H1 (cell line): ENCODE results near the gene DPEP3. TPM values are rescaled to one million over a fixed set of nuclear protein-coding genes. Genes with fewer than 3 reads are reported as not detected.

Experiments
- CTCF ChIA-PET: fragments of 300-600 bp; sonication (Branson Sonifier 250); formaldehyde crosslinking; loops from one replicate; lab custom pipeline; 2021; ENCODE audit not compliant: partially characterized antibody; lab: Charles Lee
- POLR2A ChIA-PET: fragments of 300-600 bp; sonication (Branson Sonifier 250); formaldehyde crosslinking; loops from one replicate; lab custom pipeline; 2021; ENCODE audit warnings: inconsistent platforms; ENCODE audit not compliant: partially characterized antibody; lab: Charles Lee
- DNase-seq, 2 experiments: peaks; one replicate each; pipeline versions ENCODE4 v3.0.0 to v3.0.0-alpha.2; 2010 to 2022; ENCODE audit warnings: low spot score in 2 of 2, low read depth in 1 of 2, mixed read lengths in 1 of 2
- FAIRE-seq: peaks from 2 replicates; lab custom pipeline; 2011; peaks lifted over from hg19 to GRCh38; lab: Jason Lieb, UNC
- H2AFZ ChIP-seq: 2 replicates; pipeline ENCODE4 v1.8.1; 2012; ENCODE audit warnings: low read length, inconsistent platforms
- H2AK5ac ChIP-seq: 2 replicates; pipeline ENCODE4 v1.6.1; 2013; ENCODE audit warnings: low read depth, low read length
- H2BK120ac ChIP-seq: replicated peaks from 2 replicates; pipeline ENCODE3; 2013; ENCODE audit warnings: low read depth, low read length, inconsistent platforms
- H2BK12ac ChIP-seq: 2 replicates; pipeline ENCODE4 v1.6.1; 2013; ENCODE audit warnings: low read depth, low read length
- H2BK15ac ChIP-seq: 2 replicates; pipeline ENCODE4 v1.6.1; 2013; ENCODE audit warnings: low read length
- H2BK20ac ChIP-seq: 2 replicates; pipeline ENCODE4 v1.6.1; 2013; ENCODE audit warnings: low read length
- H2BK5ac ChIP-seq: 2 replicates; pipeline ENCODE4 v1.6.1; 2013; ENCODE audit warnings: low read depth, low read length
- H3K14ac ChIP-seq: 2 replicates; pipeline ENCODE4 v1.6.1; 2013; ENCODE audit warnings: inconsistent platforms; ENCODE audit not compliant: insufficient read length
- H3K18ac ChIP-seq: 2 replicates; pipeline ENCODE4 v1.6.1; 2013; ENCODE audit warnings: low read length; ENCODE audit errors: extremely low read depth
- H3K23ac ChIP-seq: 2 replicates; pipeline ENCODE4 v1.6.1; 2013; ENCODE audit warnings: inconsistent platforms; ENCODE audit not compliant: insufficient read length
- H3K23me2 ChIP-seq: 2 replicates; pipeline ENCODE4 v1.6.1; 2013; ENCODE audit warnings: low read depth, low read length
- H3K27ac ChIP-seq: 2 replicates; pipeline ENCODE4 v1.6.1; 2011; ENCODE audit warnings: low read depth, low read length, inconsistent platforms
- H3K27me3 ChIP-seq, 4 experiments: replicated peaks in 1 of 4; 1 replicate in 1 of 4; 2 replicates in 3 of 4; pipeline versions ENCODE4 v1.6.1 to v1.8.1; 2011 to 2013; ENCODE audit warnings: low read length in 3 of 4, mild to moderate bottlenecking in 3 of 4, inconsistent platforms in 2 of 4, mixed read lengths in 2 of 4, moderate library complexity in 1 of 4; ENCODE audit not compliant: control insufficient read depth in 3 of 4, insufficient read depth in 3 of 4; ENCODE audit errors: extremely low read depth in 1 of 4
- H3K36me3 ChIP-seq, 4 experiments: 2 replicates each; pipeline versions ENCODE4 v1.6.1 to v1.8.1; 2011 to 2013; ENCODE audit warnings: mild to moderate bottlenecking in 4 of 4, low read length in 3 of 4, moderate library complexity in 2 of 4, control low read depth in 1 of 4, inconsistent platforms in 1 of 4; ENCODE audit not compliant: insufficient read depth in 4 of 4, control insufficient read depth in 2 of 4
- H3K4ac ChIP-seq: replicated peaks from 2 replicates; pipeline ENCODE3; 2013; ENCODE audit warnings: low read length, low read depth, mixed read lengths, inconsistent platforms; ENCODE audit not compliant: insufficient read length
- H3K4me1 ChIP-seq, 4 experiments: replicated peaks in 1 of 4; 1 replicate in 1 of 4; 2 replicates in 3 of 4; pipeline versions ENCODE4 v1.6.1 to v1.8.1; 2011 to 2013; ENCODE audit warnings: low read length in 3 of 4, inconsistent platforms in 2 of 4, mixed read lengths in 1 of 4; ENCODE audit not compliant: insufficient read depth in 4 of 4, control insufficient read depth in 3 of 4
- H3K4me2 ChIP-seq, 2 experiments: 2 replicates each; pipeline versions ENCODE4 v1.6.1 to v1.8.1; 2011 to 2013; ENCODE audit warnings: low read depth in 2 of 2, low read length in 2 of 2, control low read depth in 1 of 2, inconsistent platforms in 1 of 2, mild to moderate bottlenecking in 1 of 2; ENCODE audit not compliant: insufficient read depth in 1 of 2
- H3K4me3 ChIP-seq, 4 experiments: fragments of 200-600, 300-600 bp in 1 of 4; sonication (generic), shearing (Covaris generic), sonication (Bioruptor Twin) in 1 of 4; 2 replicates each; pipeline versions ENCODE4 v1.5.1 to v1.8.1; 2011 to 2016; ENCODE audit warnings: low read length in 4 of 4, low read depth in 3 of 4, control low read depth in 2 of 4, inconsistent platforms in 2 of 4, mild to moderate bottlenecking in 2 of 4, mixed read lengths in 1 of 4, moderate library complexity in 1 of 4; ENCODE audit not compliant: insufficient read depth in 2 of 4; ENCODE audit errors: extremely low read depth in 1 of 4
- H3K56ac ChIP-seq: replicated peaks from 2 replicates; pipeline ENCODE3; 2013; ENCODE audit warnings: low read depth, mild to moderate bottlenecking, mixed read lengths, low read length, inconsistent platforms; ENCODE audit not compliant: insufficient read length
- H3K79me1 ChIP-seq: 2 replicates; pipeline ENCODE4 v1.6.1; 2013; ENCODE audit warnings: low read depth, low read length, control low read depth
- H3K79me2 ChIP-seq, 2 experiments: 2 replicates each; pipeline versions ENCODE4 v1.6.1 to v1.8.1; 2012 to 2013; ENCODE audit warnings: low read length in 2 of 2, mild to moderate bottlenecking in 2 of 2, inconsistent platforms in 1 of 2; ENCODE audit not compliant: insufficient read depth in 2 of 2, control insufficient read depth in 1 of 2
- H3K9ac ChIP-seq, 4 experiments: replicated peaks in 1 of 4; 1 replicate in 1 of 4; 2 replicates in 3 of 4; pipeline versions ENCODE4 v1.6.1 to v1.8.1; 2011 to 2013; ENCODE audit warnings: low read depth in 3 of 4, low read length in 3 of 4, control low read depth in 2 of 4, mild to moderate bottlenecking in 2 of 4, moderate library complexity in 2 of 4, inconsistent platforms in 1 of 4; ENCODE audit errors: extremely low read depth in 1 of 4
- H3K9me3 ChIP-seq, 2 experiments: 2 replicates each; pipeline versions ENCODE4 v1.6.1 to v1.8.1; 2012 to 2013; ENCODE audit warnings: mild to moderate bottlenecking in 2 of 2, moderate library complexity in 2 of 2, control low read depth in 1 of 2, inconsistent platforms in 1 of 2, low read depth in 1 of 2, low read length in 1 of 2, mixed read lengths in 1 of 2; ENCODE audit not compliant: insufficient read depth in 2 of 2
- H4K20me1 ChIP-seq, 2 experiments: replicated peaks in 1 of 2; 2 replicates each; pipeline versions ENCODE3 to v1.8.1; 2011 to 2013; ENCODE audit warnings: inconsistent platforms in 2 of 2, low read length in 2 of 2, mild to moderate bottlenecking in 1 of 2; ENCODE audit not compliant: insufficient read depth in 2 of 2, control insufficient read depth in 1 of 2
- H4K5ac ChIP-seq: 2 replicates; pipeline ENCODE4 v1.6.1; 2013; ENCODE audit warnings: low read length, low read depth, mixed read lengths, inconsistent platforms; ENCODE audit not compliant: insufficient read length
- H4K8ac ChIP-seq: 2 replicates; pipeline ENCODE4 v1.8.0; 2013; ENCODE audit warnings: mild to moderate bottlenecking, moderate library complexity, low read length, inconsistent platforms; ENCODE audit not compliant: insufficient read depth; ENCODE audit errors: extremely low read depth
- H4K91ac ChIP-seq: replicated peaks from 2 replicates; pipeline ENCODE3; 2013; ENCODE audit warnings: low read length, mixed read lengths, inconsistent platforms; ENCODE audit not compliant: insufficient read length
- BACH1 ChIP-seq: IDR thresholded peaks from 2 replicates; pipeline ENCODE4 v1.6.1; 2012; ENCODE audit warnings: low read length, improper control_type of control experiment
- CEBPB ChIP-seq: IDR thresholded peaks from 2 replicates; pipeline ENCODE4 v1.6.1; 2012; ENCODE audit warnings: low read depth, low read length
- EGR1 ChIP-seq: IDR thresholded peaks from 2 replicates; pipeline ENCODE4 v1.6.1; 2011; ENCODE audit warnings: low read depth, low read length, borderline replicate concordance
- JUN ChIP-seq: IDR thresholded peaks from 2 replicates; pipeline ENCODE4 v1.6.1; 2011; ENCODE audit warnings: low read depth, mild to moderate bottlenecking, improper control_type of control experiment, low read length
- WGBS, 2 experiments: shearing (Covaris generic) in 1 of 2; methylation state at CpG; one replicate each; pipeline versions ENCODE4 v1.1.6 to v1.1.7; 2013 to 2015; ENCODE audit warnings: low lambda C conversion rate in 2 of 2, mixed read lengths in 2 of 2, inconsistent platforms in 1 of 2, low coverage in 1 of 2, missing lambda C conversion rate in 1 of 2; ENCODE audit not compliant: insufficient replicate concordance in 2 of 2, insufficient coverage in 1 of 2, insufficient read length in 1 of 2; ENCODE audit errors: extremely low coverage in 1 of 2, missing lambda C conversion rate in 1 of 2; 5-methylcytosine and 5-hydroxymethylcytosine counted together
- polyA plus RNA-seq, 7 experiments: library from polyadenylated mRNA; depleted of rRNA in 3 of 7; stranded (reverse) in 5 of 7; unstranded in 2 of 7; fragments of >200 nt in 5 of 7; fragments of 200-250 nt in 2 of 7; gene quantifications; 1 replicate in 5 of 7; 2 replicates in 1 of 7; 4 replicates in 1 of 7; pipeline versions ENCODE4 v1.2.1 to v1.2.3, GENCODE V29; 2011 to 2013; ENCODE audit warnings: missing spikeins in 2 of 7, mixed read lengths in 2 of 7
- total RNA-seq: library from RNA; stranded (reverse); fragmentation: NEBNext Ultra II Directional; extraction: Animal tissue kit (Norgen Biotek cat#: 25700); gene quantifications from 2 replicates; pipeline ENCODE4 v1.2.1, GENCODE V29; 2021

DPEP3 gene
- total and polyA plus RNA-seq, 2 of the 8 experiments (the other 6 are each of a cell fraction or from before 2014, with no cell fraction given): 6.5 to 9.9 TPM

- no peaks in the 10 kb centered on the region; a peak in 2 of 8 replicates for H3K36me3 ChIP-seq
- no peak overlapping the region for H3K27ac ChIP-seq
- no peak overlapping the region for H3K56ac ChIP-seq
- H3K79me2 ChIP-seq: no peaks in the 10 kb centered on the region
- ChIA-PET CTCF (interaction anchor here (0.6 to 27.1 kb wide), 11 partner anchors 8 to 280 kb away, joined by 3 to 623 read pairs (median 5); partner anchors contain the start of genes EDC4, LCAT, NRN1L and PSKH1), POLR2A (interaction anchor here (4.3 to 7.5 kb wide), 2 partner anchors 11 to 46 kb away, joined by 31 to 43 read pairs; partner anchors contain the start of genes LCAT and NRN1L)
- DNase-seq (no peak), FAIRE-seq (no peak)
- H3K27me3 ChIP-seq: no peaks in the 10 kb centered on the region
- H2BK5ac ChIP-seq: 0 out of 2 replicates have a peak overlapping the region, but pooled peaks have one; percentile 24
- H3K9me3 ChIP-seq: no peaks in the 10 kb centered on the region
- peaks cover 0 to 17% (median 10%) of the 10 kb centered on the region in 4 experiments; a peak in 5 of 7 replicates for H3K4me1 ChIP-seq
- H4K5ac ChIP-seq: no peak overlapping the region
- no peak overlapping the region for H3K4me3 ChIP-seq
- no peak overlapping the region for H3K4me2 ChIP-seq
- no peak overlapping the region for H2BK20ac ChIP-seq
- peaks cover 3 to 28% of the 10 kb centered on the region in 2 experiments for H4K20me1 ChIP-seq
- no peak overlapping the region for H2AK5ac ChIP-seq
- no peak overlapping the region for H4K91ac ChIP-seq
- H4K8ac ChIP-seq: no peak overlapping the region; the same call in 1 of the 2 replicates
- peaks cover 2% of the 10 kb centered on the region; the same call in 1 of the 2 replicates for H3K79me1 ChIP-seq
- H3K23ac ChIP-seq: no peak overlapping the region
- no peak overlapping the region for H3K4ac ChIP-seq
- no peak overlapping the region for H2AFZ ChIP-seq
- peak overlapping the region; percentile 50; the same call in 1 of the 2 replicates for H2BK12ac ChIP-seq
- H2BK120ac ChIP-seq: no peak overlapping the region
- peaks cover 4% of the 10 kb centered on the region for H3K23me2 ChIP-seq
- no peak overlapping the region for H3K9ac ChIP-seq
- H3K14ac ChIP-seq: no peak overlapping the region
- H3K18ac ChIP-seq: no peak overlapping the region
- no peak overlapping the region for H2BK15ac ChIP-seq
- WGBS, 2 experiments: 97% methylated on average over 14 of the region's 14 CpGs; no CpG with 5 or more reads in 1 of the 2 experiments
- TF ChIP-seq BACH1 (no peak), CEBPB (no peak), EGR1 (no peak), JUN (no peak)
- TF ChIP-seq, all 59 proteins: peak for 0
Observed at GRCh38 chr16:67930191-67930590, 50.1 kb downstream of the DPEP3 start.
